SU-DHL-6 (cell line): Measurements from ENCODE around the gene KNOP1.

Experiments used
- EZH2phosphoT487 ChIP-seq: fragments of 200-600 bp; sonication (generic), shearing (Covaris generic); conservative IDR thresholded peaks from 2 replicates; pipeline ENCODE4 v1.6.1; 2018; ENCODE audit warnings: mild to moderate bottlenecking, antibody characterized with exemption, low read length, moderate library complexity, mixed read lengths
- TF ChIP-seq, protein P1 (sequence below): fragments of 200-600 bp; sonication (generic); IDR thresholded peaks from one replicate; pipeline ENCODE4 v1.5.1; 2017; ENCODE audit warnings: antibody characterized with exemption, mild to moderate bottlenecking, low read length, moderate library complexity; ENCODE audit not compliant: insufficient read depth, poor library complexity, severe bottlenecking

DNA sequence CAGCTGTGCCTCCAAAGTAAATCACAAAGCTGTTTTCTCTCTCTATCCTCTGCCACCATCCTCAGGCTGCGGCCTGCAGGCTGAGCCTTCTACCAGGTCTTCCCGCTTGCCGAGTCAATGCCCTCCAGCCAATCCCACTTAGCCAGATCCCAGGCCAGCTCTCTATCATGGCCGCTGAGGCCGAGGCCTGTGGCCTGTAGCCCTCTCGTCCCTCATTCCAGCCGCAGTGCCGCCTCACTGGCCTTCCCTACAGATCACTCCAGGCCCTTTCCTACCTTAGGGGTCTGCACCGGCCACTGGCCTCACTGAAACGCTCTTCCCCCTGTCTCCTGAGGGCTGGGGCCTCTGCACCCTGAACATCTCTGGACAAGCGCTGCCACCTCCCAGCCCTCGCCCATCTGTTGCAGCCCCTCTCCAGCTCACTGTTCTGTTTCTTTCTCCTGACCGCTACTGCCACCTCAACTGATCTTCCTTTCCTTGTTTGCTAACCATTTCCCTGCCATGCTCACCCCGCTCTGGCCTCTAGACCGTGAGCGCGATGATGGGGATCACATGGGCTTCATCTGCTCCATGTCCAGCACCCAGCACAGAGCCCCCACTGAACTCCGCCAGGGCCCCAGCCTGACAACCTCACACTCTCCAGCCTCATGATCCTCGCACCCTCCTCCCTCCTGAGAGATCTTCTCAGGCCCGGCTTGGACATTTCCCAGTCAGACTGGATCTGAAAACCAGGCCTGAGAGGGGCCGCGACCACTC is 8.5 kb downstream of the KNOP1 start:
- TF ChIP-seq, protein P1, sequence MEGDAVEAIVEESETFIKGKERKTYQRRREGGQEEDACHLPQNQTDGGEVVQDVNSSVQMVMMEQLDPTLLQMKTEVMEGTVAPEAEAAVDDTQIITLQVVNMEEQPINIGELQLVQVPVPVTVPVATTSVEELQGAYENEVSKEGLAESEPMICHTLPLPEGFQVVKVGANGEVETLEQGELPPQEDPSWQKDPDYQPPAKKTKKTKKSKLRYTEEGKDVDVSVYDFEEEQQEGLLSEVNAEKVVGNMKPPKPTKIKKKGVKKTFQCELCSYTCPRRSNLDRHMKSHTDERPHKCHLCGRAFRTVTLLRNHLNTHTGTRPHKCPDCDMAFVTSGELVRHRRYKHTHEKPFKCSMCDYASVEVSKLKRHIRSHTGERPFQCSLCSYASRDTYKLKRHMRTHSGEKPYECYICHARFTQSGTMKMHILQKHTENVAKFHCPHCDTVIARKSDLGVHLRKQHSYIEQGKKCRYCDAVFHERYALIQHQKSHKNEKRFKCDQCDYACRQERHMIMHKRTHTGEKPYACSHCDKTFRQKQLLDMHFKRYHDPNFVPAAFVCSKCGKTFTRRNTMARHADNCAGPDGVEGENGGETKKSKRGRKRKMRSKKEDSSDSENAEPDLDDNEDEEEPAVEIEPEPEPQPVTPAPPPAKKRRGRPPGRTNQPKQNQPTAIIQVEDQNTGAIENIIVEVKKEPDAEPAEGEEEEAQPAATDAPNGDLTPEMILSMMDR, result no peak
- TF ChIP-seq EZH2phosphoT487, result no peak
